Neural cell (in vitro differentiated cells): ENCODE data around the gene IL36A. TPM values are rescaled to one million over a fixed set of nuclear protein-coding genes. Genes with fewer than 3 reads are reported as not detected.

Experiments
- H2AFZ ChIP-seq: fragments of 200-600, 300-800 bp; sonication (generic), shearing (Covaris generic); 2 replicates; pipeline ENCODE4 v1.6.0; 2014; ENCODE audit warnings: low read depth, mild to moderate bottlenecking, antibody characterized with exemption, low read length, moderate library complexity
- H3F3A ChIP-seq: fragments of 200-600 bp; shearing (Covaris generic); 2 replicates; pipeline ENCODE4 v1.6.1; 2016; ENCODE audit warnings: mild to moderate bottlenecking, moderate library complexity, mixed read lengths, antibody characterized with exemption, low read length; ENCODE audit not compliant: insufficient read depth, poor library complexity, severe bottlenecking
- H3K27ac ChIP-seq: fragments of 200-600, 300-800 bp; sonication (generic), shearing (Covaris generic); 2 replicates; pipeline ENCODE4 v1.5.1; 2014; ENCODE audit warnings: mild to moderate bottlenecking, low read length, moderate library complexity
- H3K27me3 ChIP-seq: fragments of 300-800, 200-600 bp; sonication (generic), shearing (Covaris generic); 2 replicates; pipeline ENCODE4 v1.6.0; 2014; ENCODE audit warnings: mild to moderate bottlenecking, low read depth, low read length, moderate library complexity; ENCODE audit not compliant: insufficient read depth
- H3K36me3 ChIP-seq: fragments of 300-800, 200-600 bp; sonication (generic), shearing (Covaris generic); 2 replicates; pipeline ENCODE4 v1.5.1; 2014; ENCODE audit warnings: mild to moderate bottlenecking, antibody characterized with exemption, low read length, moderate library complexity; ENCODE audit not compliant: insufficient read depth
- H3K4me2 ChIP-seq: fragments of 300-800, 200-600 bp; sonication (generic), shearing (Covaris generic); 2 replicates; pipeline ENCODE4 v1.6.0; 2014; ENCODE audit warnings: mild to moderate bottlenecking, low read length
- H3K4me3 ChIP-seq: fragments of 300-800, 200-600 bp; sonication (generic), shearing (Covaris generic); 2 replicates; pipeline ENCODE4 v1.5.1; 2014; ENCODE audit warnings: mild to moderate bottlenecking, low read length, moderate library complexity
- H3K79me2 ChIP-seq: fragments of 200-600 bp; shearing (Covaris generic); replicated peaks from 2 replicates; pipeline ENCODE4 v1.6.0; 2014; ENCODE audit warnings: mild to moderate bottlenecking, low read length, moderate library complexity; ENCODE audit not compliant: insufficient read depth
- H3K9ac ChIP-seq: fragments of 300-800, 200-600 bp; sonication (generic), shearing (Covaris generic); 2 replicates; pipeline ENCODE4 v1.6.1; 2016; ENCODE audit warnings: mild to moderate bottlenecking, low read length, mixed read lengths
- H3K9me2 ChIP-seq: fragments of 200-600 bp; shearing (Covaris generic); 2 replicates; pipeline ENCODE4 v1.6.1; 2016; ENCODE audit warnings: mild to moderate bottlenecking, low read length, mixed read lengths; ENCODE audit not compliant: insufficient read depth
- H3K9me3 ChIP-seq: fragments of 200-600, 300-800 bp; sonication (generic), shearing (Covaris generic); 2 replicates; pipeline ENCODE4 v1.6.1; 2016; ENCODE audit warnings: mild to moderate bottlenecking, mixed run types, low read length, moderate library complexity, mixed read lengths
- H4K20me1 ChIP-seq: fragments of 200-600 bp; shearing (Covaris generic); 2 replicates; pipeline ENCODE4 v1.6.1; 2016; ENCODE audit warnings: mild to moderate bottlenecking, mixed run types; ENCODE audit not compliant: insufficient read depth
- CTCF ChIP-seq: fragments of 450-650 bp; IDR thresholded peaks from 2 replicates; pipeline ENCODE4 v1.5.1; 2014; ENCODE audit warnings: antibody characterized with exemption, mild to moderate bottlenecking, moderate library complexity; ENCODE audit not compliant: poor library complexity, severe bottlenecking
- EP300 ChIP-seq: fragments of 450-650 bp; conservative IDR thresholded peaks from 2 replicates; pipeline ENCODE4 v1.6.1; 2014; ENCODE audit warnings: antibody characterized with exemption, mild to moderate bottlenecking, moderate library complexity; ENCODE audit not compliant: poor library complexity, severe bottlenecking
- EZH2 ChIP-seq: fragments of 200-600, 300-800 bp; shearing (Covaris generic), sonication (generic); IDR thresholded peaks from 2 replicates; pipeline ENCODE4 v1.6.1; 2014; ENCODE audit warnings: antibody characterized with exemption, low read length, borderline replicate concordance, mild to moderate bottlenecking; ENCODE audit not compliant: insufficient read depth, poor library complexity, severe bottlenecking
- MXI1 ChIP-seq: fragments of 450-650 bp; conservative IDR thresholded peaks from 2 replicates; pipeline ENCODE4 v1.6.1; 2014; ENCODE audit warnings: antibody characterized with exemption, mild to moderate bottlenecking; ENCODE audit not compliant: poor library complexity, severe bottlenecking
- POLR2AphosphoS5 ChIP-seq: IDR thresholded peaks from 2 replicates; pipeline ENCODE4 v1.6.1; 2012
- RAD21 ChIP-seq: fragments of 450-650 bp; conservative IDR thresholded peaks from 2 replicates; pipeline ENCODE4 v1.6.1; 2014; ENCODE audit warnings: antibody characterized with exemption, mild to moderate bottlenecking, moderate library complexity
- REST ChIP-seq: IDR thresholded peaks from 2 replicates; pipeline ENCODE4 v1.6.1; 2012; ENCODE audit warnings: borderline replicate concordance
- SMC3 ChIP-seq: fragments of 450-650 bp; conservative IDR thresholded peaks from 2 replicates; pipeline ENCODE4 v1.6.1; 2014; ENCODE audit warnings: antibody characterized with exemption, mild to moderate bottlenecking, moderate library complexity; ENCODE audit not compliant: poor library complexity
- TAF1 ChIP-seq: IDR thresholded peaks from 2 replicates; pipeline ENCODE4 v1.6.1; 2012; ENCODE audit warnings: low read depth
- polyA plus RNA-seq: library from polyadenylated mRNA; depleted of rRNA; stranded (reverse); fragments of >200 nt; gene quantifications from 2 replicates; pipeline ENCODE4 v1.2.3, GENCODE V29; 2014

Gene IL36A
- polyA plus RNA-seq, 1 donor from 2014 or later, result not detected

- no peaks in the 10 kb centered on the region for H3F3A ChIP-seq
- no peaks in the 10 kb centered on the region for H4K20me1 ChIP-seq
- TF ChIP-seq MXI1, result no peak
- no peak for TF ChIP-seq RAD21
- no peak for TF ChIP-seq SMC3
- TF ChIP-seq EP300, result no peak
- TF ChIP-seq CTCF, result no peak
- TF ChIP-seq TAF1, result no peak
- no peak for TF ChIP-seq REST
- TF ChIP-seq EZH2, result no peak
- no peak overlapping the region for H2AFZ ChIP-seq
- H3K27me3 ChIP-seq, result no peaks in the 10 kb centered on the region
- H3K4me2 ChIP-seq, result no peak overlapping the region
- no peaks in the 10 kb centered on the region for H3K36me3 ChIP-seq
- no peak overlapping the region for H3K27ac ChIP-seq
- no peaks in the 10 kb centered on the region for H3K9me3 ChIP-seq
- H3K79me2 ChIP-seq, result no peaks in the 10 kb centered on the region
- no peaks in the 10 kb centered on the region for H3K9me2 ChIP-seq
- no peak overlapping the region for H3K4me3 ChIP-seq
- no peak overlapping the region for H3K9ac ChIP-seq
These were observed 33.9 kb downstream of the IL36A start for GRCh38 chr2:113039158-113039557.

- no peaks in the 10 kb centered on the region for H3K79me2 ChIP-seq
- H3K9me2 ChIP-seq, result no peaks in the 10 kb centered on the region
- H3K27me3 ChIP-seq, result no peaks in the 10 kb centered on the region
- no peak overlapping the region for H2AFZ ChIP-seq
- TF ChIP-seq EP300, result no peak
- no peak for TF ChIP-seq REST
- TF ChIP-seq RAD21, result no peak
- TF ChIP-seq EZH2, result no peak
- no peak for TF ChIP-seq POLR2AphosphoS5
- TF ChIP-seq CTCF, result no peak
- H3K9ac ChIP-seq, result no peak overlapping the region
- H3K9me3 ChIP-seq, result no peaks in the 10 kb centered on the region
- H3K4me2 ChIP-seq, result no peak overlapping the region
- H3F3A ChIP-seq, result no peaks in the 10 kb centered on the region
- no peaks in the 10 kb centered on the region for H3K36me3 ChIP-seq
- H4K20me1 ChIP-seq, result no peaks in the 10 kb centered on the region
- H3K4me3 ChIP-seq, result no peak overlapping the region
- no peak overlapping the region for H3K27ac ChIP-seq
These were observed 34.5 kb downstream of the IL36A start for GRCh38 chr2:113039719-113040118.
